Cardiac fibroblast (primary cell): Measurements from ENCODE around the gene PRDM2.

ENCODE experiments used
- DNase-seq, 2 donors: peaks; one replicate each; pipeline versions ENCODE4 v3.0.0 to v3.0.0-alpha.2; 2010; ENCODE audit warnings: low read depth in 2 of 2
- H3K4me3 ChIP-seq, 2 donors: replicated peaks in 1 of 2; 1 replicate in 1 of 2; 2 replicates in 1 of 2; pipeline ENCODE4 v1.5.1; 2011; ENCODE audit warnings: low read depth in 2 of 2, low read length in 2 of 2, mild to moderate bottlenecking in 2 of 2, moderate library complexity in 1 of 2
- TF ChIP-seq, protein P1 (sequence below): IDR thresholded peaks from one replicate; pipeline ENCODE4 v1.5.1; 2011; ENCODE audit warnings: low read depth, mild to moderate bottlenecking, low read length, inconsistent platforms

Gene PRDM2

DNA sequence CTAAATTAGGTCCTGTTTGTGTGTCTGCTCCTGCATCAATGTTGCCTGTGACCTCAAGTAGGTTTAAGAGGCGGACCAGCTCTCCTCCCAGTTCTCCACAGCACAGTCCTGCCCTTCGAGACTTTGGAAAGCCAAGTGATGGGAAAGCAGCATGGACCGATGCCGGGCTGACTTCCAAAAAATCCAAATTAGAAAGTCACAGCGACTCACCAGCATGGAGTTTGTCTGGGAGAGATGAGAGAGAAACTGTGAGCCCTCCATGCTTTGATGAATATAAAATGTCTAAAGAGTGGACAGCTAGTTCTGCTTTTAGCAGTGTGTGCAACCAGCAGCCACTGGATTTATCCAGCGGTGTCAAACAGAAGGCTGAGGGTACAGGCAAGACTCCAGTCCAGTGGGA, 79.9 kb downstream of the PRDM2 start:
- TF ChIP-seq, protein P1, sequence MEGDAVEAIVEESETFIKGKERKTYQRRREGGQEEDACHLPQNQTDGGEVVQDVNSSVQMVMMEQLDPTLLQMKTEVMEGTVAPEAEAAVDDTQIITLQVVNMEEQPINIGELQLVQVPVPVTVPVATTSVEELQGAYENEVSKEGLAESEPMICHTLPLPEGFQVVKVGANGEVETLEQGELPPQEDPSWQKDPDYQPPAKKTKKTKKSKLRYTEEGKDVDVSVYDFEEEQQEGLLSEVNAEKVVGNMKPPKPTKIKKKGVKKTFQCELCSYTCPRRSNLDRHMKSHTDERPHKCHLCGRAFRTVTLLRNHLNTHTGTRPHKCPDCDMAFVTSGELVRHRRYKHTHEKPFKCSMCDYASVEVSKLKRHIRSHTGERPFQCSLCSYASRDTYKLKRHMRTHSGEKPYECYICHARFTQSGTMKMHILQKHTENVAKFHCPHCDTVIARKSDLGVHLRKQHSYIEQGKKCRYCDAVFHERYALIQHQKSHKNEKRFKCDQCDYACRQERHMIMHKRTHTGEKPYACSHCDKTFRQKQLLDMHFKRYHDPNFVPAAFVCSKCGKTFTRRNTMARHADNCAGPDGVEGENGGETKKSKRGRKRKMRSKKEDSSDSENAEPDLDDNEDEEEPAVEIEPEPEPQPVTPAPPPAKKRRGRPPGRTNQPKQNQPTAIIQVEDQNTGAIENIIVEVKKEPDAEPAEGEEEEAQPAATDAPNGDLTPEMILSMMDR = no peak
- no peak for DNase-seq
- H3K4me3 ChIP-seq = no peak overlapping the region

DNA sequence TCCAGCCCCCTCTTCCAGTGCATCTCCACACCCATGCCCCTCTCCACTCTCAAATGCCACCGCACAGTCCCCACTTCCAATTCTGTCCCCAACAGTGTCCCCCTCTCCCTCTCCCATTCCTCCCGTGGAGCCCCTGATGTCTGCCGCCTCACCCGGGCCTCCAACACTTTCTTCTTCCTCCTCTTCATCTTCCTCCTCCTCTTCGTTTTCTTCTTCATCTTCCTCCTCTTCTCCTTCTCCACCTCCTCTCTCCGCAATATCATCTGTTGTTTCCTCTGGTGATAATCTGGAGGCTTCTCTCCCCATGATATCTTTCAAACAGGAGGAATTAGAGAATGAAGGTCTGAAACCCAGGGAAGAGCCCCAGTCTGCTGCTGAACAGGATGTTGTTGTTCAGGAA, 80.8 kb downstream of the PRDM2 start:
- DNase-seq = no peak
- H3K4me3 ChIP-seq = no peak overlapping the region
- TF ChIP-seq, protein P1 = no peak

DNA sequence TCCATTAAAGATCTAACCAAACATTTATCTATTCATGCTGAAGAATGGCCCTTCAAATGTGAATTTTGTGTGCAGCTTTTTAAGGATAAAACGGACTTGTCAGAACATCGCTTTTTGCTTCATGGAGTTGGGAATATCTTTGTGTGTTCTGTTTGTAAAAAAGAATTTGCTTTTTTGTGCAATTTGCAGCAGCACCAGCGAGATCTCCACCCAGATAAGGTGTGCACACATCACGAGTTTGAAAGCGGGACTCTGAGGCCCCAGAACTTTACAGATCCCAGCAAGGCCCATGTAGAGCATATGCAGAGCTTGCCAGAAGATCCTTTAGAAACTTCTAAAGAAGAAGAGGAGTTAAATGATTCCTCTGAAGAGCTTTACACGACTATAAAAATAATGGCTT, 81.2 kb downstream of the PRDM2 start:
- no peak overlapping the region for H3K4me3 ChIP-seq
- TF ChIP-seq, protein P1 = no peak
- DNase-seq = no peak

DNA sequence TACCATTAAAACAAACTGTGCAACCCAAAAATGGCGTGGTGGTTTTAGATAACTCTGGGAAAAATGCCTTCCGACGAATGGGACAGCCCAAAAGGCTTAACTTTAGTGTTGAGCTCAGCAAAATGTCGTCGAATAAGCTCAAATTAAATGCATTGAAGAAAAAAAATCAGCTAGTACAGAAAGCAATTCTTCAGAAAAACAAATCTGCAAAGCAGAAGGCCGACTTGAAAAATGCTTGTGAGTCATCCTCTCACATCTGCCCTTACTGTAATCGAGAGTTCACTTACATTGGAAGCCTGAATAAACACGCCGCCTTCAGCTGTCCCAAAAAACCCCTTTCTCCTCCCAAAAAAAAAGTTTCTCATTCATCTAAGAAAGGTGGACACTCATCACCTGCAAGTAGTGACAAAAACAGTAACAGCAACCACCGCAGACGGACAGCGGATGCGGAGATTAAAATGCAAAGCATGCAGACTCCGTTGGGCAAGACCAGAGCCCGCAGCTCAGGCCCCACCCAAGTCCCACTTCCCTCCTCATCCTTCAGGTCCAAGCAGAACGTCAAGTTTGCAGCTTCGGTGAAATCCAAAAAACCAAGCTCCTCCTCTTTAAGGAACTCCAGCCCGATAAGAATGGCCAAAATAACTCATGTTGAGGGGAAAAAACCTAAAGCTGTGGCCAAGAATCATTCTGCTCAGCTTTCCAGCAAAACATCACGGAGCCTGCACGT, 82.1 kb downstream of the PRDM2 start:
- TF ChIP-seq, protein P1 = no peak
- no peak overlapping the region for H3K4me3 ChIP-seq
- DNase-seq = peak; percentile 60 to 68

DNA sequence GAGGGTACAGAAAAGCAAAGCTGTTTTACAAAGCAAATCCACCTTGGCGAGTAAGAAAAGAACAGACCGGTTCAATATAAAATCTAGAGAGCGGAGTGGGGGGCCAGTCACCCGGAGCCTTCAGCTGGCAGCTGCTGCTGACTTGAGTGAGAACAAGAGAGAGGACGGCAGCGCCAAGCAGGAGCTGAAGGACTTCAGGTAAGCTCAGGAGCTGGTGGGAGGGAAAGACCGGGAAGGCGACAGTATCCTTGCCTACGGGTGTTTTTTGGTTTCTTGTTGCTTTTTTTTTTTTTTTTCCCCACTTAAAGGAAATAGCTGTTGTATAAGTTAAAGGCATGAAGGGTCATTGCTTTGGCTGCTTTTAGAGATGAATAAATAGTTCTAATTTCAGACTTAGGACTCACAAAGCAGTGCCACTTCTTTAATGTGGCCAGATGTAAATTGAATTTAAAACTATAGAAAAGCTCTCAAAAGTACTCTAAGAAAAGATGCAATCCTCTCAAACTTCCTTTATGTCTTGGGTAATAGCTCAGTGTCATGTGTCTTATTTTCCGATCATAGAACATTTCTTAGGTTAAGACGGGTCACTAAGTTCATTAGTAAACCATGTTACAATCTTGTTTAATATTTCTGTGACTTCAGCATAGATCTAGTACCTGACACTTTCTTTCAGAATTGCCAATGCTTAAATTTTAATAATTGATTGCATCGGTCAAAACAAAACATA, 82.8 kb downstream of the PRDM2 start:
- DNase-seq = no peak
- H3K4me3 ChIP-seq = no peak overlapping the region

DNA sequence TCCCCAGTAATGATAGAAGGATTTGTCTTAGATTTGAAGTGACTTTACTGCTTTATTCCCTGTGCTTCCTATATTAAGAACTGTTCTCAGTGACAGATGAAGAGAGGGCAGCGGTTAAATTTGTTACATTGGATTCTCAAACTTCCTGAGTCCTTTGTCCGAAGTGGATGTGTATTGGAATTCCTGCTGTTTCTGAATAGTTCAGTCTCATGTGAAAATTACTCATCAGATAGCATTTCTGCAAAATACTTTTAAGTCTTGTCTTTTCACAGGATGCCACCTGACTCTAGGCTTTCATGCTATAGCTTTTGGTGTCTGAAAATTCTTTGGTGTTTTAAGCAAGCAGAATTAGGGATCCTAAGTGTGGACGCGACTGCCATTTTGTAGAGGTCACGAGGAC, 83.6 kb downstream of the PRDM2 start:
- no peak overlapping the region for H3K4me3 ChIP-seq
- no peak for DNase-seq
- TF ChIP-seq, protein P1 = no peak

More for the DNA sequence above, 82.8 kb downstream of the PRDM2 start:
- TF ChIP-seq, protein P1 = no peak

DNA sequence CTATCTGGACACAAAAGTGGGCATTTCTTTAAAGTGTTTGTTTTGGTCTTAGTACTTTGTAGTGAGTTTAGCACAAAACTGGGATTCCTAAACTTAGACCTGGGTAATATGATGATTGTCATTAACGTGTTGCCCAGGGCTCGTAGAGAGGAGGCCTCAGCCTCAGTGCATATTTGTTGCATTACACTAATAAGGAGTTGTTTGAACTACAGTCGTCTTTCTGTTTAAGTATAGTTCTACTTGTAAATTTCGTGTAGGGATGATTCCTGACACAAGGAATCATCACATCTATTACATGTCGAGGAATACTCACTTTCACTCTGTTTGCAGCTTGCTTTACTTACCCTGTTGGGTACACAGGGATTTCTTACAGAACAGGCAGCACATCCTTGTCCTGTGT, 85.0 kb downstream of the PRDM2 start:
- TF ChIP-seq, protein P1 = no peak
- H3K4me3 ChIP-seq = no peak overlapping the region
- no peak for DNase-seq
